Femur (tissue), 1 donor: Measurements from ENCODE around the gene C1orf198.

ENCODE experiments used
- DNase-seq: peaks from one replicate; pipeline ENCODE4 v3.0.0-alpha.2; 2017

C1orf198 gene

DNA sequence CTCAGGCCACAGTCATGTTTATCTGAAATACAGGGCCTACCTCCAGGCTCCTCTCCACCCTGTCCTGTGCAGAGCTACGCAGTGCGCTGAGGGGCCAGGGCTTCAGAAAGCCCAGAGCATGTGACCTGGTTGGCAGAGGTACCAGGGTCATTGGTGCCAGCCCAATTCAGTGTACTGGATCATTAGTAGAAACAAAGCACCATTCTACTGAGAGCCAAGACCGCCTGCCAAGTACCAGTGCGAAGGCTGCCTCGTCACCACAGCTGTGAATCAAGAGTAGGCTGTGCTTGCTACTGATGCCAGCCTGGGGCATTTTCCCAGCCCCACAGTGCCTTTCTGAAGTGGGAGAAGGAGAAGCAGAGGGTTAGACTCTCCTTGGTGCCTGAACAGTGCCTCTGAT lies 61.3 kb downstream of the C1orf198 start:
- peak; percentile 85 for DNase-seq

DNA sequence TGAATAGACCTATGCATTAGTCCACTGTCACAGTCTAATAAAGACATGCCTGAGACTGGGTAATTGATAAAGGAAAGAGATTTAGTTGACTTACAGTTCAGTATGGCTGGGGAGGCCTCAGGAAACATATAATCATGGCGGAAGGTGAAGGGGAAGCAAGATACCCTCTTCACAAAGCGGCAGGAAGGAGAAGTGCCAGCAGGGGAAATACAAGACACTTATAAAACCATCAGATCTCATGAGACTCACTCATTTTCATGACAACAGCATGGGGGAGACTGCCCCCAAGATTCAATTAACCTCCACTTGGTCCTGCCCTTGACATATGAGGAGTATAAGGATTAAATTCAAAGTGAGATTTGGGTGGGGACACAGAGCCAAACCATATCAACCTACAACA lies 61.8 kb downstream of the C1orf198 start:
- DNase-seq, result no peak

DNA sequence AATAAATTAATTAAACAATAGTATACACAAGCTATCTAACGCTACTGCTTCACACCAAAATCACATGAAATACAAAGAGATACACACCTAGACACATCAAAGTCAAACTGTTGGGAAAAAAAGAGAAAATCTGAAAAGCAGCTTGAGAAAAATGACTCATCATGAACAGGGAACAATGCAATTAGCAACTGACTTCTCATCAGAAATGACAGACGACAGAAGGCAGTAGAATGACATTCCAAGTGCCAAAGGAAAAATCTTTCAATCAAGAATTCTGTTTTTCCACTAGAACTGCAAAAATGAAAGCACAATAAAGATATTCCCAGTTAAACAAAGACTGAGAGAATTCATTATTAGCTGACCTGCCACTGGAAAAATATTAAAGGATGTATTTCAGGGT lies 63.9 kb downstream of the C1orf198 start:
- DNase-seq, result no peak

DNA sequence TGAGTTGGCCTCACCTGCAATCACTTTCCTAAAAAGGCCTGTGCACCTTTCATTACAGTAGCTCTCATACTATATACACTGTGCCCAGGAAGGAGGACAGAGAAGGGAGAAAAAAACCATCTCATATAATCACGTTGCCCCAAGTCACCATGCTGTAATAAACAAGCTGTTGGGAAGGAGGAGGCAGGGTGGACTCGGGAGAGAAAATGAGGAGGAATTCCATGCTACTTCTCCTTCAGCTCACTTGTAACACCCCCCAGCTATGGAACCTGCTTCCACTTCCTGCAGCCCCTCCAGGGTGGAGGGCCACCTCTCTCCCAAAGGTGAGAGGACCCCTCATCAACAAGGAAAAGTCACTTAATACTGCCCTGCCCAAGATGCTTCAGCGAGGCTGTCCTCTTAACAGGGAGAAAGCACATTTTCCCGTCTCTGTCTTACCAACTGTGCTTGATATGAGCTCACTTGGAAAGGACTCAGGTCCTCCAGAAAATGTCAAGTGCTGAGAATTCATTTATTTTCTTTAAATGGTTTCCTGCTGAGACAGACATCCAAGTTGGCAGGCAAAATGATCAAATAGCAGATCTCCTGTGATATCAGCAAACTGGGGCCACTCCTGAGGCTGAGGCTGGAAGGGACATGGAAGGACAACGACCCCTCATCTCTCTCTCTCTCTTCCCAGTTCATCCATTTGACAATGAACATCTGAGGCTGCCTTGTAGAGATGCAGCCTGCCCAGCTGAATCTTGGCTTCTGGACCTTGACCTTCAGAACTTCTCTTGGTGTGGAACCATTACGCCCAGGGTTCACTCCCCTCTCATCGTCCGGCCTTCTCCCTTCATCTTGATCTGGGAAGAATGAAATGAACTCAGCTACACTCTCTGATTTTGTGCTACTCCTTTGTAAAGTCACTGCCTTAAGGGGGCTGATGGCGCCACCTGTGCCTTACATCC lies 67.2 kb downstream of the C1orf198 start:
- DNase-seq, result no peak

DNA sequence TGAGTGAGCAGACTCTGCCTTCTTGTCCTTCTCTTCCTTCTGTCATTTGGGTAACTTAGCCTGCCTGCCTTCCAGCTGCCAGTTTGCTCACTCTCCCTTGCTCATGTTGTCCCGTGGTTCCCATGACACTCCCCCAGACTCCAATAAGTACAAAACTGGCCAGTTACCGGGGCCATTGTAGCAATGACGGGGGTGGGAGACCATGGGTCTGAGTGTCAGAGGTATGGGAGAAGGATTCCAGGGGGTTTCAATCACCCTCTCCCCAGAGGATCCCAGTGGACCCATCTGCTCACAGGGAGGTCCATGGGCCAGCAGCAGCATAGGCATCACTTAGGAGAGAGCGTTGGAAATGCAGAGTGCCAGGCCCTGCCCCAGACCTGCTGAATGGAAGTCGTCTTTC lies 69.8 kb downstream of the C1orf198 start:
- DNase-seq, result no peak

DNA sequence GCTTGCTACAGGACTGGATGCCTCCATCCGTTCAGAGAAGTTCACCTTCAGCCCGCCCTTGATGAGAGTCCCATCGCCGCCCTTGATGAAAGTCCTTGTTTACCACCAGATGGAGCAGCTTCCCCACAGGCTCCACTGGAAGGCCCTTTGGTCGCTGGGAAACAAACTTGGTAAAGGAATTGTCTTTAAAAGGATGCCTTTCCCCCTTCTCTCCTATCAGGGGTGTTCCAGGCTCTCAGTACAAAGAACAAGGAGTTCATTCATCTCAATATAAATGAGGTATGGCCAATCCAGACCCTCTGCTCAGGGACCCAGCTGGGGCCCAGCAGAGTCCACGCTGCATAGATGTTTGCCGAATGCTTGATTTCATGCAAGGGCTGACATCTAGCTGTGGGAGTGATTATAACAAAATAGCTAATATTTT lies 70.4 kb downstream of the C1orf198 start:
- DNase-seq, result peak; percentile 83

DNA sequence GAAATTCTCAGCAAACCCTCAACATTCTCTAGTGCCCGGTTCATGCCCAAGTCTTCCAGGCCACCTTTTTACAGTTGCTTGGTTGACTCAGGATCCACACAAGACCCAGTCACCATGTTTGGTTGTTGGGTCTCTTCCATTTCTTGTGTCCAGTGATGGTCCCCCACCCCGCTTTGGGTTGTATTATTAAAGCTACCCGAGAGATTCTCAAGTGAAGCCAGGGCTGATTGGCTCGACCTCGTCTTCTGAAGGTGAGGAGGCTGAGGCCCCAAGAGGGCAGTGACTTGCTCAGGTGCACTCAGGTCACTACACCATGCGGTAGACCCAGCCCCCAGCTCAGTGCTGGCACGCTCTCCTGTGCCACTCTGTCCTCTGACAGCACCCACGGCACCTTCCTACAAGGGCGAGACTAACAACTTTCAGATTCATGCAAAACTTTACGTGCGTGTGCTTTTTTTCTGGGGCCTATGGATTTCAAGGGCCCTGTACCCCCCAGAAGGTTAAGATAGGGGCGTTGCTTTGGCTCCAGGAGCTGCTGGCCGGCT lies 70.9 kb downstream of the C1orf198 start:
- no peak for DNase-seq

DNA sequence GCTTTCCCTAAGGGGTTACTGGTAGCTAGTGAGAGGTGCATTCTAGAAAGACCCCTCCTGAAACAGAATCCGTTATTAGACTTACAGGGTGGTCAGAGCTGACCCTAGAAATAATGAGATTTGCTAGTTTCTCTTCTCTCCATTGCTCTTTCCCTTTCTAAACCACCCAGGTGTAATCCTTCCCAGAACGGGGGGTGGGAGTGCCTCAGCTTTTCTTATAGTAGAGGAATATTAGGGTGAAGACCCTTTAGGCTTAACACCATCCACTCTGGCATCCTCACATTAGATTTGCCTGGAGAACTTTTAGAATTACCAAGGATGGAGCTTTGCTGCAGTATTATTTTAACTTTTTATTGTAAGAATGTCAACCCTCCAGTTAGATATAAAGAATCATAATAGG lies 71.7 kb downstream of the C1orf198 start:
- DNase-seq, result no peak

DNA sequence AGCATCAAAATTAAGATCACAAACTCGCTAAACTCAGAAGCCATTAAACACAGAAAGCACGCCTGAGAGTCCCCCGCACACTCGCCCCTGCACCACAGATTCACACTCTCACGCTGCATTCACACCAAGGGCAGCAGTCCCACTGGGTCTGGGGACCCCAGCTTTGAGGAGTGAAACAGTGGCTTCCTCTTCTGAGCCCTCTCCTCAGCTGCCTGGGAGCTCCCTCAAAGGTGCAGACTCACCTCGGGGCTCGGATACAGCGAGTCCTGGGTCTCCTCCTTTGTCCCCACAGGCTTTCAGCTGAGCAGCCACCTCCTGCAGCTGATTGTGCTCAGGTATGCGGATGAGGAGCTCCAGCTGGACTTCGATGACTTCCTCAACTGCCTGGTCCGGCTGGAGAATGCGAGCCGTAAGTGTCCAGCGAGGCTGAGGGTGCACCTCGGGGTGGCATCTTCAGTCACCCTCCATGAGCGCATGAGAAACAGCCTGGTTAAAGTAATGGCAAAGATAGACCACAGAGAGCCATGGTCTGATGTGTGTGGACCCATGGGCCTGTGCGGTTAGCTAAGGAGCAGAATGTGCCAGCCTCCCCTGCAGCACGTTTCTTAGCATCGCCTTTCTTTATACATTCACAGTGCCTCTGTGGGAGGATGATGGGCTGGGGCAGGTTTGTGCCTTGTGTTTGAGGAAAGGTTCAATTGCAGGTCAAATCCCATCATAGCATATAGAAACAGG lies 73.3 kb downstream of the C1orf198 start:
- DNase-seq, result no peak

DNA sequence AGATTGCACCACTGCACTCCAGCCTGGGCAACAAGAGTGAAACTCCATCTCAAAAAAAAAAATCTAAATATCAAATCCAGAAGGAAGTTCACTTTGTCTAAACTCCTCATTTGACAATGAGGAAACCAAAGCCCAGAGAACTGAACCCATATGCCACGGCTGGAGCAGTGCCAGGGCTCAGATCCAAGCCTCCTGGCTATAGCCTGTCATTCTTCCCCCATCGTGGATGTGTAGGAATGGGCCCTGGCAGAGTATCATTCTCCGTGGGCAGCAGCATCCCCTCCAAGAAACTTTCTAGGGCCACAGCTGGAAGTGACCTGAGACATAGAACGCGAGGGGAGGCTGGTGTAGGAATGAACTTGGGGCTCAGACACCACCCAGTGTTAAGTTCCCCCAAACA lies 73.9 kb downstream of the C1orf198 start:
- peak; percentile 53 for DNase-seq

DNA sequence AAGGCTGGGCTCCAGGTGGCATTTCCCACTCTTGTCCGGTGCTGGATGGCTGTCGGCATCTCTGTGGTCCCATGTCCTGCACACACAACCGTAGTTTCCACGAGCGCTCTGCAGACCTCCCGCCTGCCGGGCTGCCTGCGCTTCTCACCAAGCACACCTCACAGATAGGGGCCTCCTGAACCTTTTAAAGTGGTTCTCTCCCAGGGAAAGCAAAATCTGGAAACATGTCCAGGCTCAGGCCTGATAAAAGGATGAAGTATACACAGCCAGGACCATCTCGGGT lies 74.9 kb downstream of the C1orf198 start:
- no peak for DNase-seq

DNA sequence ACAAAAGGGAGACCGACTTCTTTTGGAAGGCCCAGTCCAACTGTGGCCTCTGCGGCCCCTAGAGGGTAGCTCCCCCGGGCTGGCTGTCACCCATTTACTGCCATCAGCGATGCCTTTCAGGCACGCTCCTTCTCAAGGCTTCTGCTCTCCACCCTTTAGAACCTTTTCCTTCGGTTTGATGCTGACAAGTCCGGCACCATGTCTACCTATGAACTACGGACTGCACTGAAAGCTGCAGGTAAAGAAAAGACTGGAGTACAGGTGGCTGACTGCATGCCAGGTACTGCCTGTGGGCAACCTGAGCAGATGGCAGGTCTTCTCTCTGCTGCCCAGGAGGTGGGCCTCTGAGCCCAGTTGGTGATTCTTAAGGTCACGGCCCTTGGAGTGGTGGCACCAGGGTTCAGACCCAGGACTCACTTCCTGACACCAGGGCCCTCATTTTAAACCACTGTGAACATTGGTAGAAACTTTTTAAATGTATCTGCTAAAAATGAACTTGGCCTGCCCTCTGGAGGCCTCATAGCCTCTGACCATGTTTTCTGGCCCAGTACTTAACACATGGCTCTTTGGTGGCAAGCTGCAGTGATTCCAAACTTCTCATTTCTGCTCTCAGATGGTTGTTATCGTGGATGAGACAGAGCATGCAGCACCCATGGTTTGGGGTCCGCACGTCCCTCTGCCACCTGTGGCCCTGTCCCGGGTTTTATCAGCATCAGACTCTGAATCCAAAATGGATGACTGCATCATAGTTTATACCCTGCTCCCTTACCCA lies 75.4 kb downstream of the C1orf198 start:
- no peak for DNase-seq

DNA sequence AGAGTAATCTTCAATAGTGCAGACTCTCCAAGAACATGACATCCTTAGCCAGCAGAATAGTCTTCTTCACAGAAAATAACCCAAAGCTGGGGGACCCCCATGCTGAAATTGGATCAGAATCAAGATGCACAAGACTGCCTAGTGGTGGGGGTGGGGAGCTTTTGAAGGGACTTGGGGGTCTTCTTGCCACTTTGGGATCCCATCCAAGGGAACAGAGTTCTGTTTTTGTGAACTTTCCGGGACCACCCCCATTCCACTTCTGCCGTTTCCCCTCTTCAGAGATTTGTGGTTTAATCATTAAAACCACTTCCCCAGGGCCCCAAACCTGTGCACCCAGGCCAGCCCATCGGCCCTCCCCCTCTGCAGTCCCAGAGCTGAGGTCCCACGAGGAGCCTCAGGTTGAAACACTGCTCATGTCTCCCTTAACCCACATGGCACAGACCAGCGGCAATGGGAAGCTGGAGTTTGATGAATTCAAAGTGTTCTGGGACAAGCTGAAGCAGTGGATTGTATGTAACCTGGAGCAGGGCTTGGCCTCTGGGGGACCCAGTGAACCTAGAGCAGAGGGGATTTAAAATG lies 76.2 kb downstream of the C1orf198 start:
- DNase-seq, result no peak

DNA sequence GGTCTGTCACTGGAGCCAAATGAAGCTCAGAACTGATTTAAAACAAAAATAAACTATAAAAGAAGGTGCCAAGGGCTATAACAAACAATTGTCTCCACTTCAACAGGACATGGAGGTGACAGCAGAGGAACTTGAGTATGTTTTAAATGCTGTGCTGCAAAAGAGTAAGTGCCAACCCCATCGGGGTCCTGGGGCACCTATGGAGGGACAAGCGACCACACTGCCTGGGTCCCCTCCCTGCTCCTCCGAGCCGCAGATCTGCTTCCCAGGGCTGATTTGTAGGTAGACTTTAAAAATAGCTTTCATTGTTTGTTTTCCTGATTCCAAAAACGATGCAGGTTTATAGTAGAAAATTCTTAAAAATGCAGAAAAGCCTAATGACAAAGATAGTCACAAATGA lies 78.3 kb downstream of the C1orf198 start:
- DNase-seq, result no peak

DNA sequence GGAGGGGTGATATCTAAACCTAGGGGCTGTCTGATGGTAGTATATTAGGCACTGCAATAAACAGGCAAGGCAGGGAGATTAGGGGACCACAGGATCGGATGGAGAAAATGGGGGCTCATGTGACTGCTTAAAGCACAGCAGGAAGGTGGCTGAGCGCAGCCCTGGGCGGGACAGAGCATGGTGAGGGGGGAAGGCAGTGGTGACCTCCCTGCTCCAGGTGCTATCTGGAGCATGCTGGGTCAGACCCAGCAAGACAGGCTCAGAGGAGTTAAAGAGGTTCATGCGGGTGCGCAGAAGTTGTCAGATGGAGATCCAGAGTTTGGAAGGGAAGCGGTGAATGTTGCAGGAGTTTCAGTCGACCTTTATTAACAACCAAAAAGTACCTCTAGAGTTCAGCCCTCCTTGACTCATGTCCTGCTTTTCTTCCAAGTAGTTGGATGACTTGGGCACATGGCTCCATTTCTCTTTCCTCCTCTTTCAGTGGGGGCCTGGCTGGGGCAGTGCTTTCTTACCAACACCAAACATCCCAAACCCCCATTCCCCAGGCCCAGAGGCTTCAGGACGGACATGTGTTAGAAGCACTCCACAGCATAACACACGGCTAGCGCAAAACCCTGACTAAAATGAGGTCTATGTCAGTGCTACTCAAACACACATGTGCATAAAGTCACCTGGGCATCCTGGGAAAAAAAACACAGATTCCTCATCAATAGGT lies 79.6 kb downstream of the C1orf198 start:
- no peak for DNase-seq

DNA sequence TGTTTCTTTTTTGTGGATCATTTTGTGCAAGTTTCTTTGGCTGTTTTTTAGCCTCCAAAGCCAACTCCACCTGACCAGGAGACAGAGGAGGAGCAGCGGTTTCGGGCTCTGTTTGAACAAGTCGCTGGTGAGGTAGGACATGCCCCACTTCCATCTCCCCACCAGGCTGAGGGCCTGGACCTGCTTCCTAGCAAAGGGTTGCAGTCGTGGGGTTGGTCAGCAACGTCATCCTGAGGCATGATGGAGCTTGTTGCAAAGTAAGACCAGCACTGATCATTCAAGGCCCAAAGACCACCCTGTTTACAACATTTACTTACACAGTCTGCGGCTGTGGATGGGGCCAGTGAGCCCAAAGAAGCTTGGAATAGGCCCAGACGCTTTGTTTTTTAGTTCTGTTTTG lies 80.8 kb downstream of the C1orf198 start:
- no peak for DNase-seq
